C4-2B (cell line): ENCODE results near the gene PER2.

Source experiments
- CTCF ChIP-seq: fragments of 450-650 bp; conservative IDR thresholded peaks from 2 replicates; pipeline ENCODE4 v1.5.1; 2017; ENCODE audit warnings: mild to moderate bottlenecking
- ZFX ChIP-seq: fragments of 450-650 bp; IDR thresholded peaks from 2 replicates; pipeline ENCODE4 v1.6.1; 2017

GRCh38 chr2:238299803-238300202 lies 11.4 kb upstream of the PER2 start:
- TF ChIP-seq CTCF (no peak), ZFX (no peak)
